ENCODE measurements around the gene SAT1. TPM values are rescaled to one million over a fixed set of nuclear protein-coding genes. Genes with fewer than 3 reads are reported as not detected.
A peak's percentile ranks its signal among the peaks of the same experiment; 100 is the strongest.

Gene SAT1
- total RNA-seq, 1 donor: 71.7 TPM

DNA sequence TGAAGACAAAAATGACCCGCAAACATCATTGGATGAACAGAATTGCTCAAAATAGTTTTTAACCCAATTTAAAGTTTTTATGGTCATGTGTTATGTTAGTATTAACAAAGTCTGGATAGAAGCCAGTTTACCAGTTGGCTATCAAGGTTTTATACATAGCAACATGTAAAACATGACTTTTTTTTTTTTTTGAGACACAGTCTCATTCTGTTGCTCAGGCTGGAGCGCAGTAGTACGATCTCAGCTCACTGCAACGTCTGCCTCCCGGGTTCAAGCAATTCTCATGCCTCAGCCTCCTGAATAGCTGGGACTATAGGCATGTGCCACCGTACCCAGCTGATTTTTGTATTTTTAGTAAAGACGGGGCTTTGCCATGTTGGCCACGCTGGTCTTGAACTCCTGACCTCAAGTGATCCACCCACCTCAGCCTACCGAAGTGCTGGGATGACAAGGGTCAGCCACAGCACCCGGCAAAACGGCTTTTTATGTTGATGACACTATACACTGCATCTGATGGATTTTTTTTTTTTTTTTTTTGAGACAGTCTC lies 3.4 kb downstream of the SAT1 start:
- TF ChIP-seq, protein P1, sequence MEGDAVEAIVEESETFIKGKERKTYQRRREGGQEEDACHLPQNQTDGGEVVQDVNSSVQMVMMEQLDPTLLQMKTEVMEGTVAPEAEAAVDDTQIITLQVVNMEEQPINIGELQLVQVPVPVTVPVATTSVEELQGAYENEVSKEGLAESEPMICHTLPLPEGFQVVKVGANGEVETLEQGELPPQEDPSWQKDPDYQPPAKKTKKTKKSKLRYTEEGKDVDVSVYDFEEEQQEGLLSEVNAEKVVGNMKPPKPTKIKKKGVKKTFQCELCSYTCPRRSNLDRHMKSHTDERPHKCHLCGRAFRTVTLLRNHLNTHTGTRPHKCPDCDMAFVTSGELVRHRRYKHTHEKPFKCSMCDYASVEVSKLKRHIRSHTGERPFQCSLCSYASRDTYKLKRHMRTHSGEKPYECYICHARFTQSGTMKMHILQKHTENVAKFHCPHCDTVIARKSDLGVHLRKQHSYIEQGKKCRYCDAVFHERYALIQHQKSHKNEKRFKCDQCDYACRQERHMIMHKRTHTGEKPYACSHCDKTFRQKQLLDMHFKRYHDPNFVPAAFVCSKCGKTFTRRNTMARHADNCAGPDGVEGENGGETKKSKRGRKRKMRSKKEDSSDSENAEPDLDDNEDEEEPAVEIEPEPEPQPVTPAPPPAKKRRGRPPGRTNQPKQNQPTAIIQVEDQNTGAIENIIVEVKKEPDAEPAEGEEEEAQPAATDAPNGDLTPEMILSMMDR (IDR thresholded peaks at IDR 0.05; ENCODE audit: insufficient read depth, low read depth, low read length): no peak
- DNase-seq (ENCODE audit: low read depth): peak; percentile 65
- H3K4me3 ChIP-seq (ENCODE audit: low read depth, low read length): no peak overlapping the region

DNA sequence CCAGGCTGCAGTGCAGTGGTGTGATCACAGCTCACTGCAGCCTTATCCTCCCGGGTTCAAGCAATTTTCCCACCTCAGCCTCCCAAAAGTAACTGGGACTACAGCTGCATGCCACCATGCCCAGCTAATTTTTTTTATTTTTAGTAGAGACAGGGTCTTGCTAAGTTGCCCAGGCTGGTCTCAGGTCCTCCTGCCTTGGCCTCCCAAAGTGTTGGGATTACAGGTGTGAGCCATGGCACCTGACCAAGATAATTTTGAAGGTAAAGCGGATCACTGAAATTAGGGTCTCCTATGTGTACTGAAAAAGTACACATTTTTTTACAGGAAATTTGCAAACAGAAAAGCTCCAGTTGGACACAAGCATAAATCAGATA lies 4.8 kb downstream of the SAT1 start:
- TF ChIP-seq, protein P1 (IDR thresholded peaks at IDR 0.05; ENCODE audit: insufficient read depth, low read depth, low read length): no peak
- no peak overlapping the region for H3K4me3 ChIP-seq (ENCODE audit: low read depth, low read length)
- no peak for DNase-seq (ENCODE audit: low read depth)

DNA sequence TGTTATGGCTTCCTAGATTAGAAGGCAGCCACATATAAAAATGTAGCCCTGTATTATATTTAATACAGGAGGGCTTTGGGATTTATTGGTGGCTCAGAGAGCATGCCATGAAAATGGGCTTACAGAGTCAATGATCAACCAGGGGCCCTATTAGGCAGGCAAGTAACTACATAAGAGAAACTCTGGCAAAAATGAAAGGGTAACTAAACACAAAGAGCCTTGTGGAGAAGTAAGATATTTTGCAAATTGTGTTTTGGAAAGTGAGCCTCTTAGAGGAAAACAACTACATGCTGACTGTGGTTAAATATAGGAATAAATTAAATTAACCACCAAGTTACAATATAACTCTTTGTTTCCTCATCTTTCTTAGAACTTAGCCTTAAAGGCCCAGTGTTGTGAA lies 5.5 kb downstream of the SAT1 start:
- no peak overlapping the region for H3K4me3 ChIP-seq (ENCODE audit: low read depth, low read length)
- DNase-seq (ENCODE audit: low read depth): no peak
- TF ChIP-seq, protein P1 (IDR thresholded peaks at IDR 0.05; ENCODE audit: insufficient read depth, low read depth, low read length): no peak

DNA sequence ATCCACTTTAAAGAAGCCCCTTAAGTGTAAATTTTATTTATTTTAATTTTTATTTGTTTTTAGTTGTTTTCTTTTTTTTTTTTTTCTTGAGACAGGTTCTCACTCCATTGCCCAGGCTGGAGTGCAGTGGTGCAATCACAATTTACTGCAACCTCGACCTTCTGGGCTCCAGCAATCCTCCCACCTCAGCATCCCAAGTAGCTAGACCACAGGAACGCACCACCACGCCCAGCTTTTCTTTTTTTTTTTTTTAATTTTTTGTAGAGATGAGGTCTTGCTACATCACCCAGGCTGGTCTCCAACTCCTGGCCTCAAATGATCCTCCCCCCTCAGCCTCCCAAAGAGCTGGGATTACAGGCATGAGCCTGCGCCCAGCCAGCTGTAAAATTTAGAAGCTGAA lies 6.0 kb downstream of the SAT1 start:
- no peak overlapping the region for H3K4me3 ChIP-seq (ENCODE audit: low read depth, low read length)
- TF ChIP-seq, protein P1 (IDR thresholded peaks at IDR 0.05; ENCODE audit: insufficient read depth, low read depth, low read length): no peak
- DNase-seq (ENCODE audit: low read depth): peak; percentile 72

DNA sequence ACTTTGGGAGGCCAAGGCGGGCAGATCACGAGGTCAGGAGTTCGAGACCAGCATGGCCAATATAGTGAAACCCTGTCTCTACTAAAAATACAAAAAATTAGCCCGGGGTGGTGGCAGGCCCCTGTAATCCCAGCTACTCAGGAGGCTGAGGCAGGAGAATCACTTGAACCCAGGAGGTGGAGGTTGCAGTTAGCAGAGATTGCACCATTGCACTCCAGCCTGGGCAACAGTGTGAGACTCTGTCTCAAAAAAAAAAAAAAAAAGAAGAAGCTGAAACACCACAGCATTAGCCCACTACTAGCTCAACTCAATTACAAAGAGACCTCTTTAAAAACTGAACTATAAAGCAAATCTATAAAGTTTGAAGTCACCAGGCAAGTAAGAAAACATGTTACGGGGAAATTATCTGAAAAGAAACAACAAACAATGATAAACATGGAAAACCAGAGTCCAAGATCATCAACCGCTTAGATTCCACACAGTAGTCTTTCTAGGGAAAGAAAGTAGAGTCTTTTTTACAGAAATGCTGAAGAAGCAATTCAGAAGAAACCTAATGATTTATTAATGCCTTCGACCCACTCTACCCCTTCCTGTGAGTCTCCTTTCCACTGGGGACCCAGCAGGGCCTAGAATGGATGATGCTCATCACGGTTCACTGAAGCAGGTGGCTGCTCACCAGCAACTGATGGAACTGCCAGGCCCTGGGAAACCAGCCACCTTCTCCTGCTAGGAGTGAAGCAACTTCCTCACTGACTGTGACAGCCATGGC lies 6.6 kb downstream of the SAT1 start:
- TF ChIP-seq, protein P1 (IDR thresholded peaks at IDR 0.05; ENCODE audit: insufficient read depth, low read depth, low read length): no peak
- H3K4me3 ChIP-seq (ENCODE audit: low read depth, low read length): no peak overlapping the region
- DNase-seq (ENCODE audit: low read depth): no peak

DNA sequence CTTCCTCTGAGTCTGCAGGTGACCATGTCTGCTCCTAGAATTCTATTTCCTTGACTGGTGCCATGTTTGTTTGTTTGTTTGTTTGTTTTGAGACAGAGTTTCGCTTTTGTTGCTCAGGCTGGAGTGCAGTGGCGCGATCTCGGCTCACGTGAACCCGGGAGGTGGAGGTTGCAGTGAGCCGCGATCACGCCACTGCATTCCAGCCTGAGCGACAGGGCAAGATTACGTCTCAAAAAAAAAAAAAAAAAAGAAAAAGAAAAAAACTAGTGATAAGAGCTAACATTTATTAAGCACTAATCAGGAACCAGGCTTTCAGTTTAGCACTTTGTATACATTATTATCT lies 7.2 kb downstream of the SAT1 start:
- H3K4me3 ChIP-seq (ENCODE audit: low read depth, low read length): no peak overlapping the region
- DNase-seq (ENCODE audit: low read depth): no peak
- TF ChIP-seq, protein P1 (IDR thresholded peaks at IDR 0.05; ENCODE audit: insufficient read depth, low read depth, low read length): no peak

Data from fibroblast of villous mesenchyme (primary cell).